Femur (tissue), 1 donor: Measurements from ENCODE around the gene TAF1.
"Not testable (repeated sequence)": the region's sequence is repeated elsewhere in the genome, so short reads cannot be mapped to it uniquely, and the experiment has no call there.

Experiments
- DNase-seq: peaks from one replicate; pipeline ENCODE4 v3.0.0-alpha.2; 2017

TAF1 gene

GRCh38 chrX:71365875-71366673, at the start of gene TAF1:
Gene TAF1 (plus strand): TSS chrX:71366357. CDS start chrX:71366375, 18 bp downstream.
- DNase-seq, result peak; percentile 96

- not testable (repeated sequence) for DNase-seq
These were observed 49.2 kb upstream of the TAF1 start for GRCh38 chrX:71316959-71317358.

GRCh38 chrX:71320126-71320525, 46.0 kb upstream of the TAF1 start:
- no peak for DNase-seq

- no peak for DNase-seq
These were observed 44.4 kb upstream of the TAF1 start for GRCh38 chrX:71321731-71322130.

- not testable (repeated sequence) for DNase-seq
These were observed 41.7 kb upstream of the TAF1 start for GRCh38 chrX:71324452-71324851.

- no peak for DNase-seq
These were observed 39.8 kb upstream of the TAF1 start for GRCh38 chrX:71326394-71326793.

- not testable (repeated sequence) for DNase-seq
These were observed 16.9 kb upstream of the TAF1 start for GRCh38 chrX:71349151-71349665.

- DNase-seq, result not testable (repeated sequence)
These were observed 16.3 kb upstream of the TAF1 start for GRCh38 chrX:71349867-71350266.

- DNase-seq, result not testable (repeated sequence)
These were observed 13.7 kb upstream of the TAF1 start for GRCh38 chrX:71352439-71352838.

GRCh38 chrX:71364221-71364620, 1.9 kb upstream of the TAF1 start:
- DNase-seq, result no peak

GRCh38 chrX:71365356-71365874, 742 bp upstream of the TAF1 start:
- DNase-seq, result no peak

GRCh38 chrX:71366674-71367256, 608 bp downstream of the TAF1 start:
- DNase-seq, result peak; percentile 48

GRCh38 chrX:71367396-71367795, 1.2 kb downstream of the TAF1 start:
- no peak for DNase-seq

- DNase-seq, result no peak
These were observed 6.2 kb downstream of the TAF1 start for GRCh38 chrX:71372388-71372787.

- no peak for DNase-seq
These were observed 12.6 kb downstream of the TAF1 start for GRCh38 chrX:71378732-71379131.

GRCh38 chrX:71391725-71392124, 25.6 kb downstream of the TAF1 start:
- DNase-seq, result not testable (repeated sequence)

- no peak for DNase-seq
These were observed 27.8 kb downstream of the TAF1 start for GRCh38 chrX:71393919-71394318.

GRCh38 chrX:71396576-71396975, 30.4 kb downstream of the TAF1 start:
- DNase-seq, result no peak

GRCh38 chrX:71400710-71401109, 34.6 kb downstream of the TAF1 start:
- DNase-seq, result no peak

GRCh38 chrX:71416260-71416659, 50.1 kb downstream of the TAF1 start:
- not testable (repeated sequence) for DNase-seq

GRCh38 chrX:71420686-71421085, 54.5 kb downstream of the TAF1 start:
- DNase-seq, result no peak

- DNase-seq, result no peak
These were observed 66.6 kb downstream of the TAF1 start for GRCh38 chrX:71432733-71433132.

- no peak for DNase-seq
These were observed 72.6 kb downstream of the TAF1 start for GRCh38 chrX:71438750-71439149.

GRCh38 chrX:71439420-71439819, 73.3 kb downstream of the TAF1 start:
- DNase-seq, result no peak
